HCT116 (cell line): ENCODE results near the gene TRAPPC13. TPM values are rescaled to one million over a fixed set of nuclear protein-coding genes. Genes with fewer than 3 reads are reported as not detected.

ENCODE experiments used
- ATAC-seq: fragments of 200-7000 bp; cut with Tn5 transposase; 2 replicates; pipeline ENCODE4 v1.9.1; 2020; ENCODE audit warnings: mild to moderate bottlenecking, moderate library complexity
- BruUV-seq: library from RNA; stranded (reverse); fragments of 400-500 nt; replicated peaks from 2 replicates; lab custom pipeline; 2021; lab: Mats Ljungman, UMichigan
- CTCF ChIA-PET: fragments of 300-600 bp; sonication (Branson Sonifier 250); formaldehyde crosslinking; loops from one replicate; lab custom pipeline; 2021; ENCODE audit warnings: antibody characterized with exemption; lab: Charles Lee
- POLR2A ChIA-PET: fragments of 300-600, 350-600 bp; sonication (Branson Sonifier 250); formaldehyde crosslinking; loops from one replicate; lab custom pipeline; 2021; ENCODE audit warnings: antibody characterized with exemption; lab: Charles Lee
- RAD21 ChIA-PET, 2 experiments: fragments of 300-600 bp; sonication (Branson Sonifier 250); formaldehyde crosslinking; loops; one replicate each; lab custom pipeline; 2023; ENCODE audit warnings: low total read pairs in 2 of 2; ENCODE audit not compliant: uncharacterized antibody in 2 of 2, unreplicated experiment in 2 of 2, low non-redundant PET in 1 of 2; lab: Charles Lee
- DNase-seq: peaks from one replicate; pipeline ENCODE4 v3.0.0-alpha.2; 2010; ENCODE audit warnings: low read depth, low spot score
- H2AFZ ChIP-seq: fragments of 200-600 bp; shearing (Covaris generic), sonication (generic); 2 replicates; pipeline ENCODE4 v1.6.1; 2017; ENCODE audit warnings: low read depth, mixed run types, mixed read lengths, antibody characterized with exemption, low read length; ENCODE audit not compliant: poor library complexity, severe bottlenecking
- H3K27ac ChIP-seq: 2 replicates; pipeline ENCODE4 v1.5.1; 2012; ENCODE audit warnings: low read depth, low read length
- H3K27me3 ChIP-seq: fragments of 200-600 bp; sonication (generic); 2 replicates; pipeline ENCODE4 v1.6.1; 2016; ENCODE audit warnings: mixed run types, low read length, mixed read lengths; ENCODE audit not compliant: insufficient read depth
- H3K36me3 ChIP-seq, 2 experiments: fragments of 200-500 bp in 1 of 2; fragments of 200-600 bp in 1 of 2; sonication (Bioruptor generic) in 1 of 2; sonication (generic) in 1 of 2; 2 replicates each; pipeline versions ENCODE4 v1.5.1 to v1.6.1; 2014 to 2016; ENCODE audit warnings: low read length in 2 of 2, inconsistent platforms in 1 of 2, mixed read lengths in 1 of 2, mixed run types in 1 of 2; ENCODE audit not compliant: insufficient read depth in 2 of 2, control insufficient read depth in 1 of 2
- H3K4me1 ChIP-seq, 2 experiments: fragments of 200-600 bp in 1 of 2; sonication (generic) in 1 of 2; 2 replicates each; pipeline versions ENCODE4 v1.5.1 to v1.6.1; 2012 to 2017; ENCODE audit warnings: low read length in 2 of 2, inconsistent platforms in 1 of 2, mild to moderate bottlenecking in 1 of 2, mixed read lengths in 1 of 2, mixed run types in 1 of 2, moderate library complexity in 1 of 2; ENCODE audit not compliant: insufficient read depth in 2 of 2, control insufficient read depth in 1 of 2
- H3K4me2 ChIP-seq: fragments of 200-600 bp; sonication (generic); 2 replicates; pipeline ENCODE4 v1.6.1; 2017; ENCODE audit warnings: mixed run types, low read length, mixed read lengths
- H3K4me3 ChIP-seq, 2 experiments: fragments of 200-600 bp in 1 of 2; sonication (generic) in 1 of 2; replicated peaks in 1 of 2; 2 replicates each; pipeline ENCODE4 v1.5.1; 2011 to 2016; ENCODE audit warnings: low read length in 2 of 2, control low read depth in 1 of 2, low read depth in 1 of 2, mild to moderate bottlenecking in 1 of 2, mixed read lengths in 1 of 2, mixed run types in 1 of 2
- H3K79me2 ChIP-seq: fragments of 200-600 bp; sonication (generic); 2 replicates; pipeline ENCODE4 v1.6.1; 2017; ENCODE audit warnings: mild to moderate bottlenecking, mixed run types, low read length, moderate library complexity, mixed read lengths; ENCODE audit not compliant: insufficient read depth
- H3K9ac ChIP-seq: fragments of 200-600 bp; sonication (generic); 2 replicates; pipeline ENCODE4 v1.6.1; 2016; ENCODE audit warnings: low read length, mixed read lengths
- H3K9me2 ChIP-seq: fragments of 200-600 bp; sonication (generic), shearing (Covaris generic); 2 replicates; pipeline ENCODE4 v1.6.1; 2017; ENCODE audit warnings: mixed run types, mild to moderate bottlenecking, moderate library complexity; ENCODE audit not compliant: insufficient read depth
- H3K9me3 ChIP-seq, 2 experiments: fragments of 200-500 bp in 1 of 2; fragments of 200-600 bp in 1 of 2; sonication (Bioruptor generic) in 1 of 2; sonication (generic) in 1 of 2; 2 replicates each; pipeline ENCODE4 v1.6.1; 2014 to 2017; ENCODE audit warnings: low read length in 2 of 2, mixed read lengths in 2 of 2, inconsistent platforms in 1 of 2, low read depth in 1 of 2, mild to moderate bottlenecking in 1 of 2, mixed run types in 1 of 2, moderate library complexity in 1 of 2; ENCODE audit not compliant: control insufficient read depth in 1 of 2, insufficient read depth in 1 of 2
- H4K20me1 ChIP-seq: fragments of 200-600 bp; sonication (generic), shearing (Covaris generic); 2 replicates; pipeline ENCODE4 v1.6.1; 2017; ENCODE audit warnings: mixed run types, mild to moderate bottlenecking, moderate library complexity; ENCODE audit not compliant: insufficient read depth
- CBX3 ChIP-seq: IDR thresholded peaks from 2 replicates; pipeline ENCODE4 v1.6.1; 2012; ENCODE audit warnings: low read depth
- CEBPB ChIP-seq: IDR thresholded peaks from 2 replicates; pipeline ENCODE4 v1.6.1; 2012; ENCODE audit warnings: low read depth
- EGR1 ChIP-seq: IDR thresholded peaks from 2 replicates; pipeline ENCODE4 v1.6.1; 2012; ENCODE audit warnings: low read depth
- EZH2 ChIP-seq: fragments of 200-600 bp; sonication (generic); IDR thresholded peaks from 2 replicates; pipeline ENCODE4 v1.6.1; 2017; ENCODE audit warnings: antibody characterized with exemption, mixed run types
- EZH2phosphoT487 ChIP-seq: fragments of 200-600 bp; IDR thresholded peaks from 2 replicates; pipeline ENCODE4 v1.6.1; 2018; ENCODE audit warnings: antibody characterized with exemption, borderline replicate concordance
- FOSL1 ChIP-seq: IDR thresholded peaks from 2 replicates; pipeline ENCODE4 v1.6.1; 2012; ENCODE audit warnings: low read depth
- JUND ChIP-seq: IDR thresholded peaks from 2 replicates; pipeline ENCODE4 v1.6.1; 2012
- POLR2A ChIP-seq: IDR thresholded peaks from 2 replicates; pipeline ENCODE4 v1.7.0; 2011; ENCODE audit warnings: borderline replicate concordance; ENCODE audit not compliant: insufficient read depth, insufficient read length; ENCODE audit errors: extremely low read depth
- POLR2AphosphoS5 ChIP-seq: IDR thresholded peaks from 2 replicates; pipeline ENCODE4 v1.6.1; 2011; ENCODE audit warnings: mild to moderate bottlenecking, low read depth, low read length, moderate library complexity
- RAD21 ChIP-seq: IDR thresholded peaks from 2 replicates; pipeline ENCODE4 v1.6.1; 2012; ENCODE audit warnings: low read depth, mild to moderate bottlenecking
- SIN3A ChIP-seq: IDR thresholded peaks from 2 replicates; pipeline ENCODE4 v1.6.1; 2012; ENCODE audit warnings: low read depth
- SP1 ChIP-seq: IDR thresholded peaks from 2 replicates; pipeline ENCODE4 v1.6.1; 2012; ENCODE audit warnings: low read depth
- SRF ChIP-seq: IDR thresholded peaks from 2 replicates; pipeline ENCODE4 v1.6.1; 2012; ENCODE audit warnings: low read depth
- YY1 ChIP-seq: IDR thresholded peaks from 2 replicates; pipeline ENCODE4 v1.6.1; 2011; ENCODE audit warnings: low read length, low read depth, moderate library complexity, mild to moderate bottlenecking; ENCODE audit not compliant: insufficient replicate concordance; ENCODE audit errors: extremely low read depth
- ZFX ChIP-seq: fragments of 450-650 bp; IDR thresholded peaks from 2 replicates; pipeline ENCODE4 v1.6.1; 2017
- ZNF274 ChIP-seq: fragments of 200-500 bp; sonication (Bioruptor generic); IDR thresholded peaks from 2 replicates; pipeline ENCODE4 v1.6.1; 2014; ENCODE audit warnings: mild to moderate bottlenecking, low read depth, low read length, inconsistent platforms
- intact Hi-C: fragments of 100-400 bp; cut with micrococcal nuclease; formaldehyde crosslinking; loops from 2 replicates; pipeline ENCODE4 v1.10.0; 2022
- total RNA-seq: library from RNA; stranded (reverse); gene quantifications from one replicate; pipeline ENCODE4 v1.2.1, GENCODE V29; 2021; ENCODE audit not compliant: unreplicated experiment
- TF ChIP-seq, protein P1 (sequence below): IDR thresholded peaks from 2 replicates; pipeline ENCODE4 v1.6.1; 2011; ENCODE audit warnings: mild to moderate bottlenecking, low read length, moderate library complexity; ENCODE audit not compliant: insufficient replicate concordance; ENCODE audit errors: extremely low read depth
- TF ChIP-seq, protein P2 (sequence below): IDR thresholded peaks from 2 replicates; pipeline ENCODE4 v1.6.1; 2012
- TF ChIP-seq, protein P3 (sequence below): IDR thresholded peaks from 2 replicates; pipeline ENCODE4 v1.6.1; 2012; ENCODE audit warnings: low read depth
- TF ChIP-seq, protein P4 (sequence below), 3 experiments: fragments of 200-600 bp in 1 of 3; sonication (generic) in 1 of 3; IDR thresholded peaks in 2 of 3; conservative IDR thresholded peaks in 1 of 3; 2 replicates each; pipeline ENCODE4 v1.5.1; 2012 to 2017; ENCODE audit warnings: low read depth in 2 of 3, low read length in 2 of 3, antibody characterized with exemption in 1 of 3, borderline replicate concordance in 1 of 3, control low read depth in 1 of 3, mild to moderate bottlenecking in 1 of 3, mixed read lengths in 1 of 3, mixed run types in 1 of 3, moderate library complexity in 1 of 3; ENCODE audit not compliant: insufficient read depth in 1 of 3

Gene TRAPPC13
- total RNA-seq, 1 experiment from 2014 or later = 18.2 TPM

DNA sequence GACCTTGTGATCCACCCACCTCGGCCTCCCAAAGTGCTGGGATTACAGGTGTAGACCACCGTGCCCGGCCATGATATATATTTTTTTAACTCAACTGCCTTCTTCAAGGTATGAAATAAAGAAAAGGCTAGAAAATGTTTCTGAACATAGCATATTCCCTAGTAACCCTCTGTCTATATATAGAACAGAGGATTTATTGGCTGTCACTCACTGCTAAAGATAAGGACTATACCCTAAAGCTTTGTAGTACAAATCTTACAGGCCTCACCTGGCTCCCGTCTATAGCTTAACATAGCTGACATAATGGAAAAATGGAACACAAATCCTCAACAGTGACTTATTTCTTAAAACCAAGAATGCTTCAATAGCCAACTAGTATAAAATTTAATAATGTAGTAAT lies 82.8 kb downstream of the TRAPPC13 start:
- Histone ChIP-seq H3K9me2 (no peaks in the 10 kb centered on the region), H3K4me3 (no peak overlapping the region), H3K27me3 (no peaks in the 10 kb centered on the region), H3K9ac (no peak overlapping the region), H3K79me2 (no peaks in the 10 kb centered on the region), H3K27ac (no peak overlapping the region), H3K4me1 (no peaks in the 10 kb centered on the region), H3K9me3 (no peaks in the 10 kb centered on the region), H3K36me3 (peaks cover 0 to 2% of the 10 kb centered on the region in 2 experiments; a peak in 1 of 4 replicates), H3K4me2 (no peak overlapping the region), H2AFZ (no peak overlapping the region), H4K20me1 (no peaks in the 10 kb centered on the region)
- POLR2A ChIA-PET = no interaction called here
- BruUV-seq = no TSS peak
- RAD21 ChIA-PET = no interaction called here
- intact Hi-C loops = no loop called here
- CTCF ChIA-PET = no interaction called here
- ATAC-seq (no peak), DNase-seq (no peak)
- TF ChIP-seq POLR2AphosphoS5 = no peak
- no peak for TF ChIP-seq SP1
- TF ChIP-seq FOSL1 = no peak
- no peak for TF ChIP-seq CBX3
- no peak for TF ChIP-seq EGR1
- TF ChIP-seq YY1 = no peak
- no peak for TF ChIP-seq SIN3A
- no peak for TF ChIP-seq ZFX
- TF ChIP-seq, protein P1, sequence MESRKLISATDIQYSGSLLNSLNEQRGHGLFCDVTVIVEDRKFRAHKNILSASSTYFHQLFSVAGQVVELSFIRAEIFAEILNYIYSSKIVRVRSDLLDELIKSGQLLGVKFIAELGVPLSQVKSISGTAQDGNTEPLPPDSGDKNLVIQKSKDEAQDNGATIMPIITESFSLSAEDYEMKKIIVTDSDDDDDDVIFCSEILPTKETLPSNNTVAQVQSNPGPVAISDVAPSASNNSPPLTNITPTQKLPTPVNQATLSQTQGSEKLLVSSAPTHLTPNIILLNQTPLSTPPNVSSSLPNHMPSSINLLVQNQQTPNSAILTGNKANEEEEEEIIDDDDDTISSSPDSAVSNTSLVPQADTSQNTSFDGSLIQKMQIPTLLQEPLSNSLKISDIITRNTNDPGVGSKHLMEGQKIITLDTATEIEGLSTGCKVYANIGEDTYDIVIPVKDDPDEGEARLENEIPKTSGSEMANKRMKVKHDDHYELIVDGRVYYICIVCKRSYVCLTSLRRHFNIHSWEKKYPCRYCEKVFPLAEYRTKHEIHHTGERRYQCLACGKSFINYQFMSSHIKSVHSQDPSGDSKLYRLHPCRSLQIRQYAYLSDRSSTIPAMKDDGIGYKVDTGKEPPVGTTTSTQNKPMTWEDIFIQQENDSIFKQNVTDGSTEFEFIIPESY = no peak
- no peak for TF ChIP-seq EZH2
- no peak for TF ChIP-seq SRF
- TF ChIP-seq, protein P2, sequence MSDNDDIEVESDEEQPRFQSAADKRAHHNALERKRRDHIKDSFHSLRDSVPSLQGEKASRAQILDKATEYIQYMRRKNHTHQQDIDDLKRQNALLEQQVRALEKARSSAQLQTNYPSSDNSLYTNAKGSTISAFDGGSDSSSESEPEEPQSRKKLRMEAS = no peak
- TF ChIP-seq ZNF274 = no peak
- no peak for TF ChIP-seq EZH2phosphoT487
- no peak for TF ChIP-seq RAD21
- TF ChIP-seq, protein P3, sequence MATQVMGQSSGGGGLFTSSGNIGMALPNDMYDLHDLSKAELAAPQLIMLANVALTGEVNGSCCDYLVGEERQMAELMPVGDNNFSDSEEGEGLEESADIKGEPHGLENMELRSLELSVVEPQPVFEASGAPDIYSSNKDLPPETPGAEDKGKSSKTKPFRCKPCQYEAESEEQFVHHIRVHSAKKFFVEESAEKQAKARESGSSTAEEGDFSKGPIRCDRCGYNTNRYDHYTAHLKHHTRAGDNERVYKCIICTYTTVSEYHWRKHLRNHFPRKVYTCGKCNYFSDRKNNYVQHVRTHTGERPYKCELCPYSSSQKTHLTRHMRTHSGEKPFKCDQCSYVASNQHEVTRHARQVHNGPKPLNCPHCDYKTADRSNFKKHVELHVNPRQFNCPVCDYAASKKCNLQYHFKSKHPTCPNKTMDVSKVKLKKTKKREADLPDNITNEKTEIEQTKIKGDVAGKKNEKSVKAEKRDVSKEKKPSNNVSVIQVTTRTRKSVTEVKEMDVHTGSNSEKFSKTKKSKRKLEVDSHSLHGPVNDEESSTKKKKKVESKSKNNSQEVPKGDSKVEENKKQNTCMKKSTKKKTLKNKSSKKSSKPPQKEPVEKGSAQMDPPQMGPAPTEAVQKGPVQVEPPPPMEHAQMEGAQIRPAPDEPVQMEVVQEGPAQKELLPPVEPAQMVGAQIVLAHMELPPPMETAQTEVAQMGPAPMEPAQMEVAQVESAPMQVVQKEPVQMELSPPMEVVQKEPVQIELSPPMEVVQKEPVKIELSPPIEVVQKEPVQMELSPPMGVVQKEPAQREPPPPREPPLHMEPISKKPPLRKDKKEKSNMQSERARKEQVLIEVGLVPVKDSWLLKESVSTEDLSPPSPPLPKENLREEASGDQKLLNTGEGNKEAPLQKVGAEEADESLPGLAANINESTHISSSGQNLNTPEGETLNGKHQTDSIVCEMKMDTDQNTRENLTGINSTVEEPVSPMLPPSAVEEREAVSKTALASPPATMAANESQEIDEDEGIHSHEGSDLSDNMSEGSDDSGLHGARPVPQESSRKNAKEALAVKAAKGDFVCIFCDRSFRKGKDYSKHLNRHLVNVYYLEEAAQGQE = no peak
- no peak for TF ChIP-seq JUND
- TF ChIP-seq, protein P4, sequence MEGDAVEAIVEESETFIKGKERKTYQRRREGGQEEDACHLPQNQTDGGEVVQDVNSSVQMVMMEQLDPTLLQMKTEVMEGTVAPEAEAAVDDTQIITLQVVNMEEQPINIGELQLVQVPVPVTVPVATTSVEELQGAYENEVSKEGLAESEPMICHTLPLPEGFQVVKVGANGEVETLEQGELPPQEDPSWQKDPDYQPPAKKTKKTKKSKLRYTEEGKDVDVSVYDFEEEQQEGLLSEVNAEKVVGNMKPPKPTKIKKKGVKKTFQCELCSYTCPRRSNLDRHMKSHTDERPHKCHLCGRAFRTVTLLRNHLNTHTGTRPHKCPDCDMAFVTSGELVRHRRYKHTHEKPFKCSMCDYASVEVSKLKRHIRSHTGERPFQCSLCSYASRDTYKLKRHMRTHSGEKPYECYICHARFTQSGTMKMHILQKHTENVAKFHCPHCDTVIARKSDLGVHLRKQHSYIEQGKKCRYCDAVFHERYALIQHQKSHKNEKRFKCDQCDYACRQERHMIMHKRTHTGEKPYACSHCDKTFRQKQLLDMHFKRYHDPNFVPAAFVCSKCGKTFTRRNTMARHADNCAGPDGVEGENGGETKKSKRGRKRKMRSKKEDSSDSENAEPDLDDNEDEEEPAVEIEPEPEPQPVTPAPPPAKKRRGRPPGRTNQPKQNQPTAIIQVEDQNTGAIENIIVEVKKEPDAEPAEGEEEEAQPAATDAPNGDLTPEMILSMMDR (IDR thresholded peaks at IDR 0.05 in 2 of 3, conservative IDR thresholded peaks at IDR 0.05 in 1 of 3; ENCODE audit: borderline replicate concordance in 1 of 3, insufficient read depth in 1 of 3, low read depth in 2 of 3, low read length in 2 of 3) = no peak
- no peak for TF ChIP-seq CEBPB
- TF ChIP-seq POLR2A = no peak
